CD4-positive, alpha-beta T cell treated with Interleukin-21 for 1 hour (primary cell): Measurements from ENCODE around the gene GNMT.
"Not testable (repeated sequence)": the region's sequence is repeated elsewhere in the genome, so short reads cannot be mapped to it uniquely, and the experiment has no call there.

Source experiments
- DNase-seq: peaks from one replicate; pipeline ENCODE4 v3.0.0-alpha.2; 2020

The GNMT gene

GRCh38 chr6:42942444-42942843 is 18.1 kb upstream of the GNMT start:
- DNase-seq = no peak

- DNase-seq = no peak
Measured at GRCh38 chr6:42947950-42948349, 12.6 kb upstream of the GNMT start.

- DNase-seq = no peak
Measured at GRCh38 chr6:42952389-42952788, 8.2 kb upstream of the GNMT start.

- DNase-seq = not testable (repeated sequence)
Measured at GRCh38 chr6:42954405-42954804, 6.1 kb upstream of the GNMT start.

- no peak for DNase-seq
Measured at GRCh38 chr6:42958125-42958524, 2.4 kb upstream of the GNMT start.

- no peak for DNase-seq
Measured at GRCh38 chr6:42959917-42960242, 674 bp upstream of the GNMT start.

GRCh38 chr6:42961020-42961470 is 491 bp downstream of the GNMT start:
- DNase-seq = no peak

- DNase-seq = no peak
Measured at GRCh38 chr6:42962096-42962495, 1.5 kb downstream of the GNMT start.

- DNase-seq = no peak
Measured at GRCh38 chr6:42962502-42963178, 2.1 kb downstream of the GNMT start.

- DNase-seq = no peak
Measured at GRCh38 chr6:42963179-42963854, 2.8 kb downstream of the GNMT start.

- peak; percentile 48 for DNase-seq
Measured at GRCh38 chr6:42963855-42964605, 3.5 kb downstream of the GNMT start.

GRCh38 chr6:42966571-42966970 is 6.0 kb downstream of the GNMT start:
- no peak for DNase-seq

GRCh38 chr6:42967228-42967627 is 6.7 kb downstream of the GNMT start:
- DNase-seq = no peak

GRCh38 chr6:42968126-42968701 is 7.7 kb downstream of the GNMT start:
- no peak for DNase-seq

- DNase-seq = no peak
Measured at GRCh38 chr6:42968783-42969182, 8.2 kb downstream of the GNMT start.

GRCh38 chr6:42969431-42969830 is 8.9 kb downstream of the GNMT start:
- DNase-seq = no peak

GRCh38 chr6:42969934-42970333 is 9.4 kb downstream of the GNMT start:
- DNase-seq = no peak

- DNase-seq = no peak
Measured at GRCh38 chr6:42970871-42971612, 10.5 kb downstream of the GNMT start.

GRCh38 chr6:42971746-42972327 is 11.3 kb downstream of the GNMT start:
- DNase-seq = no peak

GRCh38 chr6:42973926-42974325 is 13.4 kb downstream of the GNMT start:
- no peak for DNase-seq

GRCh38 chr6:42974919-42975505 is 14.5 kb downstream of the GNMT start:
- DNase-seq = no peak

- DNase-seq = peak; percentile 10
Measured at GRCh38 chr6:42978487-42978838, 17.9 kb downstream of the GNMT start.
